HG03520 (cell line): ENCODE data around the gene CUEDC2.

Experiments
- ATAC-seq: cut with Tn5 transposase; IDR thresholded peaks from one replicate; pipeline ENCODE4 v1.9.1; 2021; ENCODE audit warnings: mild to moderate bottlenecking, moderate library complexity; ENCODE audit not compliant: unreplicated experiment

Gene CUEDC2, protein sequence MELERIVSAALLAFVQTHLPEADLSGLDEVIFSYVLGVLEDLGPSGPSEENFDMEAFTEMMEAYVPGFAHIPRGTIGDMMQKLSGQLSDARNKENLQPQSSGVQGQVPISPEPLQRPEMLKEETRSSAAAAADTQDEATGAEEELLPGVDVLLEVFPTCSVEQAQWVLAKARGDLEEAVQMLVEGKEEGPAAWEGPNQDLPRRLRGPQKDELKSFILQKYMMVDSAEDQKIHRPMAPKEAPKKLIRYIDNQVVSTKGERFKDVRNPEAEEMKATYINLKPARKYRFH

DNA sequence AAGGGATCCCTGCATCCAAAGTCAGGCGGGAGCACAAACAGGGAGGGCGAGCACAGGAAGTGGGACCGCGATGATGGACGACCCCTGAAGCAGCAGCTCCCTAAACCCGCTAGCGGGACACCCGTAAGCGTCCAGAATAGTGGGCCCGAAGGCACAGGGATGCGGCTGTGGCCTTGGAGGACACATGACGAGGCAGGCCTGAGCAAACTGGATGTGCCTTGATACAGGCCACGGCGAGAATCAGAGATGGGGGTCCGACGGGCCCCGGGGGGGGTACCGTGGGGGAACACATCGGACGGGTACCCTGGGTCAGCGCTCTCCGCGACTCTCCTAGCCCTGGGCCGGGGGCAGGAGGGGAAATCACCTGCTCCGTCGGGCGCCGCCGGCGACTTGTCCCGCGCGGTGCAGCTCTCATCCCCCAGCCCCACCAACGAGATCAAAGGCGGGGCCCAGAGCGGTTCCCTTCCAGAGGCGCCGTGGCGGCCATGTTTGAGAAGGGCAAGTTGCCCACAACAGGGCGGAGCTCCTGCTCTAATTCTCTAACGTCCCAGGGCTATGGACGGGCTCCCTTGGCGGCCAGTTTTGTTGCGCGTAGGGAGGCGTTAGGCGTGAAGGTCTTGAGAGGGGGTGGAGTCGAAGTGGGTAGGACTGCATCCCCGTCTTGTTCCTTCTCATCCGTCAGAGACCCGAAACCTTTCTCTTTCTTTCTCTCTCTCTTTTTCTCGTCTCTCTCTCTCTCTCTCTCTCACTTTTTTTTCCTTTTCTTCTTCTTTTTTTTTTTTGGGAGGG is at the start of gene CUEDC2:
Gene CUEDC2 (minus strand): TSS at position 413 of the 789 bp plus-strand sequence. CDS start 7,386 bp downstream, outside the sequence.
- peak; percentile 86 for ATAC-seq

DNA sequence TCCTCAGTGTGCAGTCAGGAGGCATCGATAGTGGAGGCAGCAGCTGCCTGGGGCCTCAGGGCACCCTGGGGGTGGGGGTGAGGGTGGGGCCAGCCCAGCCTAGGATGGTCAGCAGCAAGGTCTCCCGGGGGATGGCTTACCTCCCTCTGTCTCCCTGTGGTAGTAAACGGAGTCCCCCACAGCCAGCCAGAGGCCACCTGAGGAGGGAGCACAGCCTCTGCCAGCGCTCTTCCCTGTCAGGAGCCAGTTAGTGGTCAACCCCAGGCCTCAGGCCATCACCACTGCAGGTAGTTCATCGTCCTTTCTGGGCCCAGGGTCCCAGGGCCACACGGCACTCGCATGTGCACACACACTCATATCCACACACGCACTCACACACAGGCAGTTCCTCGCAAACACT is 48.0 kb upstream of the CUEDC2 start:
- ATAC-seq, result no peak

DNA sequence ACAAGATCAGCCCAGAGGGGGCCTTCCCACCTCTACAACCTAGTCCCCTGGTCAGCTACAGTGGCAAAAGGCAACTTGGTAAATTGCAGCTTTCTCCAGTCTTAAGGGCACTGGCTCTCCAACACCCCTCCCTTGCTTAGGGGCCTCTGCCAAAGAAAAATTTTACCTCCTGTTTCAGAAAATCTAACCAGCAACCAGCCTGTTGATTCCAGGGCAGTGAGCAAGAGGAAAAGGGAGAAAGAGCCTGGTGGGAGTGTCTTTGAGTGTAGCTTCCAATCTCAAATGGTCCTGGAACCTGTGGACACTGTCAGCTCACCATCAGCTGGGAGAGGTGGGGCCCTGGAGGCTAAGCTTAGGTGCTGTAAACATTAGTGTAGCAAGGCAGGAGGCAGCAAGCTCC is 47.3 kb upstream of the CUEDC2 start:
- no peak for ATAC-seq

DNA sequence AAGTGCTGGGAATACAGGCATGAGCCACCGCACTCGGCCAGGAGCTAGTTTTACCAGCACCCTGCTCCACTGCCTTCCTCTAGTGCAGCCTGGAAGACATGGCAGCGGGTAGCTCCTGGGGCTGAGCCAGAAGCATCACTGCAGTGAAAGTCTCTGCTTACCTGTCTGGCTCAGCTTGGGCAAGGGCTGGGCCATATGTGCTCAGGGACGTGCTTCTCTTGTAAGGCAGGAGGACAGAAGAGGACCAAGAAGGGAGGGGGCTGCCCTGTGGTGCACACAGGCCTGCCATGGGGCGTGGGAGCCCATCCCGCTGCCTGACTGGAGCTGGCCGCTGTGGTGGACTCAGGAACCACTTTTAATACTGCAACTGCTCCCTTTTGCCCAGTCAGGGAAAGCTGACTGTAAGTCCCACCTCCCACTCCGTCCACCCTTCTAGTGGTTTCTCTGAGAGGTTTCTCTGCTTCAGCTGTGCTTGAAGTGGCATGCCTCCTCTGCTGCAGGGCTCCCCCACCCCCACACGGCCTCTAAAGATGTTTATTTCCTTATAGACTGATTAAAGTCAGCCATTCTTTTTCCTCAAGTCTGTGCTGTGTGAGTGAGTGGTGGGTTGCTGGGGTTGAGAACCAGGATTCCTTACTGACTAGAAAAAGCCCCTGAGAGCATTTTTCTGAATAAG is 44.2 kb upstream of the CUEDC2 start:
- no peak for ATAC-seq

DNA sequence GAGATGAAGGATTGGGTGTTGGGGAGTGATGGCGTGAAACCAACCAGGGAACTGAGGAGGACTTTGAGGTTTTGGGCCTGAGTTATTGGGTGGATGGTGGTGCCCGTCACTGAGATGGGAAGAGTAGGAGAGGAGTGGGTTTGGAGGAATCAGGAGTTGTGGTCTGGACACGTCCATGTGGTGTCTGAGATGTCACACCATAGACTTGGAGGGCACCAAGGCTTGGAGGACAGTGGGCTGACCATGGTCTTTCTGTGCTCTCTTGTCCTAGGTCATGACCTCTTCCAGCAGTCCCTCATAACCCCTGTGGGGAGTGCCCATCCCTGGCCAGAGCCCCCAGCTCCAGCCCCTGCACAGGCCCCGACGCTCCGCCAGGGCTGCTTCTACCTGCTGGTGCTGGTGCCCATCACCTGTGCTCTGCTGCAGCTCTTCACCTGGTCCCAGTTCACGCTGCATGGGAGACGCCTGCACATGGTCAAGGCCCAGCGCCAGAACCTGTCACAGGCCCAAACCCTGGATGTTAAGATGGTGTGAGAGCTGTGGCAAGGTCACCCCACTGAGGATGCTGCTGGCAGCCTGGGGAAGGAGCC is 43.2 kb upstream of the CUEDC2 start:
- ATAC-seq, result no peak

DNA sequence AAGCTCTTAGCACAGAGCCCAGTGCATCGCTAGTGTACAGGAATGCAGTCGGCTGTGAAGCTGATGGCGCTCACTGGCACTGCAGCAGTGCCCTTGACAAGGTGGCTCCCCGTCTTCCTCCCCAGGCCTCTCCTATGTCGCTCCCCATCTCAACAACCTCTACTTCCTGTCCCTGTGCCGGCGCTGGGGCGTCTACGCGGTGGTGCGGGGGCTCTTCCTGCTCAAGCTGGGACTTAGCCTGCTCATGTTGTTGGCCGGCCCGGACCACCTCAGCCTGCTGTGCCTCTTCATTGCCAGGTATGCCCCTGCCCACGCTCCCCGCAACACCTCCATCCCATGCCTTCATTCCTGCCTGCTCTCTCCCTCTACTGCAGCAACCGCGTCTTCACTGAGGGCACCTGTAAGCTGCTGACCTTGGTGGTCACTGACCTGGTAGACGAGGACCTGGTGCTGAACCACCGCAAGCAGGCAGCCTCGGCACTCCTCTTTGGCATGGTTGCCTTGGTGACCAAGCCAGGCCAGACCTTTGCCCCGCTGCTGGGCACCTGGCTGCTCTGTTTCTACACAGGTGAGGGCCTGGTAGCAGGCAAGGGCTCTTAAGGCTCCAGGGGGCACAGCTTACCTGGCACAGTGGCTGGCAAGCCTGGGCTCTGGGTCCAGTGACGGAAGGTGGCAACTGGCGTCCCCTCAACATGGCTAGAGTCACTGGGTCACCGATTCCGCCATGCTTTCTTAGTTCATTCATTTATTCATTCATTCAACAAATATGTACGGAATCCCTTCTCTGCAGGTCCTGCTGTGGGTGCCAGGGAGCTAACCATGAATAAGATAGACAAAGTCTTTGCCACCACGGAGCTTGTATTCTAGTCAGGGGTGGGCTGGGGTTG is 41.3 kb upstream of the CUEDC2 start:
- no peak for ATAC-seq

DNA sequence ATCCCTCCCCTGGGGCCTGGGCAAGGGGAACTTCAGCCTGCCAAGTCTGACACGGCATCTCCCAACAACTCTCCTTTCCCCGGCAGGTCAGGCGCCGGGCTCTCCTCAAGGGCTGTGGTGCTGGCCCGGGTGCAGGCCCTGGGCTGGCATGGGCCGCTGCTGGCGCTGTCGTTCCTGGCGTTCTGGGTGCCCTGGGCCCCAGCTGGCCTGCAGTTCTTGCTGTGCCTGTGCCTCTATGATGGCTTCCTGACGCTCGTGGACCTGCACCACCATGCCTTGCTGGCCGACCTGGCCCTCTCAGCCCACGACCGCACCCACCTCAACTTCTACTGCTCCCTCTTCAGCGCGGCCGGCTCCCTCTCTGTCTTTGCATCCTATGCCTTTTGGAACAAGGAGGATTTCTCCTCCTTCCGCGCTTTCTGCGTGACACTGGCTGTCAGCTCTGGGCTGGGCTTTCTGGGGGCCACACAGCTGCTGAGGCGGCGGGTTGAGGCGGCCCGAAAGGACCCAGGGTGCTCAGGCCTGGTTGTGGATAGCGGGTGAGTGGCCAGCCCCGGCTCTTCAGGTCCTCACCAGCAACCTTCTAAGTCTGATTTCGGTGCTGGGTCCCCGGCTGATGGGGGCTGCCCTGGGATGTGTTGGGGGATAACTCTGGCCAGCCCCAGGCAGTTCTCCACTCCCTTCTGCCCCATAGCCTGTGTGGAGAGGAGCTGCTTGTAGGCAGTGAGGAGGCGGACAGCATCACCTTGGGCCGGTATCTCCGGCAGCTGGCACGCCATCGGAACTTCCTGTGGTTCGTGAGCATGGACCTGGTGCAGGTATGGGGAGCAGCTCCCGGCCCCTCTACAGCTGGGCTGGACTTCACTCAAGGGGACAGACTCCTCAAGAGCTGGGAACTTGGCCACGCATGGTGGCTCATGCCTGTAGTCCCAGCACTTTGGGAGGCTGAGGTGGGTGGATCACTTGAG is 38.5 kb upstream of the CUEDC2 start:
- ATAC-seq, result no peak

DNA sequence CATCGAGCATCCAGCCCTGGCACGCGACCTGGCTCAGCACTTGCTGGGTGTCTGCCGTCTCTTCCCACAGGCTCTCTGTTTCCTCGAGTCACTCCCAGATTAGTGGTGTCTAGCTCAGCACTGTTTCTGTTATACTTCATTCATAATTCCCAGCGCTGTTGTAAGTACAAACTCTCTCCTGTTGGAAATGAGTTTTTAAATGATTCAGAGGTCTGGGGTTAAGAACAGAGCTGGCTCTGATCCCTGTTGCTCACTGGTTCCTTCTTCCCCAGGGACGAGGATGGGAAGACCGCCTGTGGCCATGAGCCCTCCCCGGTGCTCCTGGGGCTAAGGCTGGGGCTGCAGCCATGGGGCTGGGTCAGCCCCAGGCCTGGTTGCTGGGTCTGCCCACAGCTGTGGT is 36.3 kb upstream of the CUEDC2 start:
- no peak for ATAC-seq

DNA sequence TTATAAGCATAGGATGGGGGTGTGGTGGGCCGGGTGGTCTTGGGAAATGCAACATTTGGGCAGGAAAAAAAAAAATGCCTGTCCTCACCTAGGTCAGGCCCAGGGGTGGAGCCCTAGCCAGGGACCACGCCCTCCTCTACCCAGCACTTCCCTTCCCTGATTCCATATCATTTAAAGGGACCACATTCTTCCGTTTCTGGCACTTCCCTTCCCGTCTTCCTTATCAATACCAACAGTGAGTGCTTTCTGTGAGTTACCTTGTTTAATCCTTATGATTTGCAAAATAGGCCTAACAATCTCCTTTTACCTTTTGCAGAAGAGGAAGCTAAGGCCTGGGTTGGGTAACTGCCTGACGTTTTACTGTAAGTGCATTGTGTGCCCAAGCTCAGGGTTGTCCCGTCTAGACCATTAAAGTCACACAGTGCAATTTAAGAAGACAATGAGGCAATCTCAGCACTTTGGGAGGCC is 35.6 kb upstream of the CUEDC2 start:
- ATAC-seq, result no peak

DNA sequence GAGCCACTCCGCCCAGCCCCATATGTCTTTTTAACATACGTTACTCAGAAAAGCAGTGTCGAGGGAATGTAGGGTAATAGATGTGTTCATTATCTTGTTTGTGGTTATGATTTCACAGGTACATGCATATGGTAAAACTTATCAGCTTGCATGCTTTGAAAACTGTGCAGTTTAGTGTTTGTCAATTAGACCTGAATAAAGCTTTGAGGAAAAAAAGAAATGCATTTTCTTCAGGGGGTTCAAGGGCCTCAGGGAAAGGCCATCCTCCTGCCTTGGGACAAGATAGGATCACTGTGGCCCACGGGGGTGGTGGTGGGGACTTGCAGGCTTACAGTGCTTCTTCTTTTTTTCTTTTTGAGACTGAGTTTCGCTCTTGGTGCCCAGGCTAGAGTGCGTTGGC is 34.9 kb upstream of the CUEDC2 start:
- no peak for ATAC-seq

DNA sequence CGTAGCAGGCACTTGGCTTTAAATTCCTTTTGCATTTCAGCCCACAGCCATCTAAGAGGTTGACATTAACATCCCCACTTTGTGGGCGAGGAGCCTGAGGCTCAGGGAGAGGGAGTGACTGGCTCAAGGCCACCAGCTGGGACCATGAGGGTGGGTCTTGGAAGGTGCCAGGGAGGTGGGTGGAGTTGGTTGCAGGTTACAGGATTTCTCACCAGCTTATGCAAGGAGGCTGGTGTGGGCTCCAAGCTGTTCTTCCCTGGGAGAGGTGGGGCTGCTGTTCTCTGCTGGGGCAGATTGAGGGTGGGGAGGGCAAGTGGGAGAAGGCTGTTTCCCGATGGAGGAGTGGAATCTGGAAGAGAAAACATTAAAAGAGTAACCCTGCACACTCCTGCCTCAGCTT is 33.1 kb upstream of the CUEDC2 start:
- ATAC-seq, result no peak

DNA sequence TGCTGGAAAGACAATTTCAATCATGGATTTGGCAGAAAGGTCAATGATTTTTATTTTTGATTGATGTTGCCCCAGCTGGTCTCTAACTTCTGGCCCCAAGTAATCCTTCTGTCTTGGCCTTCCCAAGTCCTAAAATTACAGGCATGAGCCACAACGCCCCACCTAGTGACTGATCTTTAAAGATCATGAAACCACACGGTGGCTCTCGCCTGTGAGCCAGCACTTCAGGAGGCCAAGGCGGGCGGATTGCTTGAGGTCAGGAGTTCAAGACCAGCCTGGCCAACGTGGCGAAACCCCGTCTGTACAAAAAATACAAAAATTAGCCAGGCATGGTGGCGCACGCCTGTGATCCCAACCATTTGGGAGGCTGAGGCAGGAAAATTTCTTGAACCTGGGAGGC is 31.6 kb upstream of the CUEDC2 start:
- no peak for ATAC-seq

DNA sequence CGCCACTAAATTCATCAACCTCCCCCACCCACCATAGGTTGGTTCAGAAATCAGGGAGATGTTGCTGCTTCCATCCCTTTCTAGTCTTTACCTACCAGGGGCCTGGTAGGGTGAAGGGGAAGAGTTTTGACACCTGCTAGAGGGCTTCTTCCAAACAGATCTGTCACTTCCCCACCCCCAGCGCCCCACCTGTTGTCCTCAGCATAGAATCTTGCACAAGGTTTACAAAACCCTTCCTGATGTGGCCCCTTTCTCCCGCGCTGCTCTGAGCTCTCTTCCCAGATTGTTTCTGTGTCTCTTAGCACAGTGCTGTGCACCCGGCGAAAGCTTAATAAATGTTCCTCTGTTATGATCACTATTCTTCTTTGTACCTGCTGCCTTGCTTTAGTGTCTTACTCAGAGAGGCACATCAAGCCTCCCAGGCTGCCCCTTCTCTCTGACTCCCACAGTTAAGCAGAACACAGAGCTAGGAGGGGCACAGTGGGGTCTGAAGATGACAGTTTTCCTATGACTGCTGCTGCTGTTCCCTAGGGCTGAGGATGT is 30.2 kb upstream of the CUEDC2 start:
- ATAC-seq, result no peak

DNA sequence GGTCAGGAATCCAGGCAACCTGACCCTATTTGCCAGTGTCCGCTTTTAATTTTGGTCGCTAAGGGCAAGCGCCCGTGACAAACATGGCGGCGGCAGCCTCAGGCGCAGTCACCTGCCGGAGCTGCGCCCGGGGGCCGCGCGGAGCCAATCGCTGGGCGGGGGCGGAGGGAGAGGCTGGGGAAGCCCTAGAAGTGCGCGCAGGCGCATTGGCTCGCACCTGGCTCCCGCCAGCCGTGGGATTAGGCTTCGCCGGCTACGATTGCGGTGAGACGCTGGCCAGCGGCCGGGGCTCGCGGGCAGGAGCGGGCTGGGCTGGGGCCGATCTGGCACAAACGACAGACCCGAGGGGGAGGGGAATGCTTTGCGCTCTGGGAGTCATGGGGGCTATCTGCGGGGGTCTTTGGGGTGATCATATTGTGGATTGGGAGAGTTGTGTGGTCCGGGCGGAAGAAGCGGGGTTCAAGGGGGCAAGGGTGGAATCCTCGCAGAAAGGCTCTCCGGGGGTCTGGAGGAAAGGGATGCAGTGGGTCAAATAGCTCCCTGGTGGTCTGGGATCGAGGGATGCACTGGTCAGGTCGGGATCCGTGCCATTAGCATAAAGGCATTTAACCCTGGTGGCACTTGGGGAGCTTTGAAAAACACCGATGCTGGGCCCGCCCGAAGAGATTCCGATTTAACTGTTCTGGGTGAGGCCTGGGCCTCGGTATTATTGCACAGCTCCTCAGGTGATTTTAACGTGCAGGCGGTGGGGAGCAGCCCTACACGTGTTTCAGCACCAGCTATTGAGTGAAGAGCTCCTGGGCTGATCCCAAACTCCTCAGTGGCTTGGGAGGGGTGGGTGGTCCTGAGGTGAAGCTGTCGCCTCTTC is 29.0 kb upstream of the CUEDC2 start:
- peak; percentile 85 for ATAC-seq

DNA sequence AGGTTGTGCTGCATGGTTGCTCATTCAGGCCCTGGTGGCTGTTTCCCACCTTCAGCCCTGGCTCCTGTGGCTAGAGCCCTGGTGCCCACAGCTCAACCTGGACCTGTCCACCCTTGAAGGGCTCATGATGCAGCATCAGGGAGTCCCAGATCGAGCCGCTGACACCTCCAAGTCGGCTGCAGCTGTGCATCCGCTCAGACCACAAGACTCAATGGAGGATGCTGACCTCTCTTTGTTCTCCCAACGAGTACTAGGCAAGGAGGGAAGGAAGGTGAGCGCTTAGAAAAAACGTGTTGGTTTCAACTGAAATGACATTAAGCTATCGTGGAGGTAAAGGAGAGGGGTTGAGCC is 28.4 kb upstream of the CUEDC2 start:
- ATAC-seq, result peak; percentile 19

DNA sequence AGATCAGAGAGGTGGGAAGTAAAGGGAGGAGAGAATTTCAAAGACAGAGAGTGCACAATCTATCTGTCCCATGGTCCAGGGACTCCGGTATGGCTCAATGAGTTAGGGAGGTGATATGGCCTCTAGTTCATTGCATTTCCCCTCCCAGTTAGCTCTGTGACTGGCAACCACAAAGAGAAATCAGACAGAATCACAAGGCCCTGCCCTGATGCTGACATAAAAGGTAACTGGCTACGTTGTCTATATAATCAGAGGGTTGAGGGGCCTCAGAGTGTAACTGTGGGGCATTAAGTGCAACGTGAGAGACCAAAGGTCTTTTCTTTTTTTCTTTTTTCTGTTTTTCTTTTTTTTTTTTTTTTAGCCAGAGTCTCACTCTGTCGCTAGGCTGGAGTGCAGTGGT is 26.3 kb upstream of the CUEDC2 start:
- ATAC-seq, result no peak

DNA sequence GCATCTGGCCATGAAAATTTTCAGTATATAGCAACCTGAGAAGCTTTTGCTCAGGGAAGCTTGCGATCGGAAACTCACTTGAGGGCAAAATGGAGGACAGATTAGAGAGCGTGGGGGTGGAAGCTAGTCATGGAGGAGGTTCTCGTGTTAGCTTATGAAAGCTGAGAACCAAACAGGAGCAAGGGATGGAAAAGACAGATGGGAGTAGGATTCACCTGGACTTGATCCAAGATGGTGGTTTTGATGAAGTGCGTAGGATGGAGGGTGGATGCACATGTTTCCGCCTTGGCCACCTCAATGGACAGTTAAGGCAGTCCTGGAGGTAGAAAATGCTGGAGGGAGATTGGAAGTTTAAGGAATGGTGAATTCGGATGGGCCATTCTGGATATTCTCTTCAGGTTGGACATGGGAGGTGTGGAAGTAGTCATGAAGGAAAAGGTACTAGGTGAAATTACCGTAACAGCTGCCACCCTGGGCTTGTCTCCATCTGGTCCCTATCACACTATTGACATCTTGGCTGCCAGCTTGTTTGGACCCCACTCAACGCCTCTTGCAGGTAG is 25.3 kb upstream of the CUEDC2 start:
- no peak for ATAC-seq
